ENCODE measurements around the gene SLC39A9. TPM values are rescaled to one million over a fixed set of nuclear protein-coding genes. Genes with fewer than 3 reads are reported as not detected.
A peak's percentile ranks its signal among the peaks of the same experiment; 100 is the strongest.
"Not testable (repeated sequence)": the region's sequence is repeated elsewhere in the genome, so short reads cannot be mapped to it uniquely, and the experiment has no call there.

Gene SLC39A9
- total and polyA plus RNA-seq, 10 donors = 11.8 to 55.8 (median 46.2) TPM

DNA sequence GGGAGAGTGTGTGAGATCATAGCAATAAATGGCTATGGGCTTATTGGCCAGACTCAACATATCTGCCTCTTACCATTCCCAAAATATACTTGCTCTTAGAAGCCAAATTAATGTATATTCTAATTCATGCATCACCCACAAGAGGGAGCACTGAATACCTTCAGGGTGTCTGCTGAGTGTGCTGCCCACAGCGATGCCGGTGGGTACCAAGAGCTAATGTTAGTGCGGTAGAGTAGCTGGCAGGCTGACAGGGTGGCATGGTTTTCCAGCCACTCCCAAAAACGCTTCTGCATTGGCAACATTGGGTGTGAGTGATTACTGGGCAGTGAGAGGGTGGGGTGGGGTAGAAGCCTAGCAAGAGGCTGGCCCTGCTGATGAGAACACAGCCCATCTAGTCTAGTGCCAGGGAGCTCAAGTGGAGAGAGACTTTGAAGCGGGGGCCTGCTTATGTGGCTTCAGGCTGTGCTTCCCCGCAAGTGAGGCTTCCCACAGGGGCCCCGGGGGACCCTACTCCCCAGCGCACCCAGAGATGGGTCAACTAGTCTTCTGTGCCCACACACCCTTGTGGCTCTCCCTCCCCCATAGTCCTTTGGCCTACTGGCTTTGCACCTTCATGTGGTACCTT lies 76.8 kb downstream of the SLC39A9 start:
- 51 to 72% (median 56%) methylated on average over 7 to 8 of the region's 8 CpGs for WGBS, 5 donors
- peaks cover 0 to 3% (median 0%) of the 10 kb centered on the region in 7 donors for H3K27me3 ChIP-seq (replicated peaks in 1 of 7)
- TF ChIP-seq POLR2A (IDR thresholded peaks at IDR 0.05) (no peak), CTCF (IDR thresholded peaks at IDR 0.05 in 8 of 11, conservative IDR thresholded peaks at IDR 0.05 in 3 of 11) (peak in 2 of 11 experiments; percentile 8 to 11), POLR2AphosphoS5 (IDR thresholded peaks at IDR 0.05) (no peak)

GRCh38 chr14:69476824-69477450 lies 78.4 kb downstream of the SLC39A9 start:
- H3K36me3 ChIP-seq; DNase-seq; H3K4me1 ChIP-seq; H3K9me3 ChIP-seq; H3K27ac ChIP-seq; H3K27me3 ChIP-seq (replicated peaks in 1 of 7); H3K4me3 ChIP-seq; intact Hi-C loops (cut with DNase I; ENCODE audit: low total_unique reads): not testable (repeated sequence)
- 83 to 96% (median 91%) methylated on average over 5 of the region's 5 CpGs for WGBS, 5 donors

More for the DNA sequence above, 76.8 kb downstream of the SLC39A9 start:
- intact Hi-C loops (cut with DNase I; ENCODE audit: low total_unique reads) = no loop called here
- Histone ChIP-seq H3K4me3 (no peak overlapping the region), H3K9me3 (no peaks in the 10 kb centered on the region), H3K27ac (no peak overlapping the region), H3K36me3 (peaks cover 0 to 3% (median 0%) of the 10 kb centered on the region in 6 donors), H3K4me1 (no peaks in the 10 kb centered on the region)
- no peak for DNase-seq

DNA sequence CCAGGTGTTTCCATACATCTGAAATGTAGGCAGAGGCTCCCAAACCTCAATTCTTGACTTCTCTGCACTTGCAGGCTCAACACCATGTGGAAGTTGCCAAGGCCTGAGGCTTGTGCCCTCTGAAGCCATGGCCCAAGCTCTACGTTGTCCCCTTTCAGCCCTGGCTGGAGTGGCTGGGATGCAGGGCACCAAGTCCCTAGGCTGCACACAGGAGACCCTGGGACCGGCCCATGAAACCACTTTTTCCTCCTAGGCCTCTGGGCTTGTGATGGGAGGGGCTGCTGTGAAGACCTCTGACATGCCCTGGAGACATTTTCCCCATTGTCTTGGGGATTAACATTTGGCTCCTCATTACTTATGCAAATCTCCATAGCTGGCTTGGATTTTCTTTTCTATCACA lies 79.6 kb downstream of the SLC39A9 start:
- intact Hi-C loops (cut with DNase I; ENCODE audit: low total_unique reads); H3K27ac ChIP-seq; H3K9me3 ChIP-seq; DNase-seq; H3K4me3 ChIP-seq; H3K36me3 ChIP-seq; H3K4me1 ChIP-seq: not testable (repeated sequence)
- peaks cover 0 to 17% (median 2%) of the 10 kb centered on the region in 7 donors for H3K27me3 ChIP-seq (replicated peaks in 1 of 7)
- 79 to 91% (median 89%) methylated on average over 2 of the region's 2 CpGs for WGBS, 5 donors

- Histone ChIP-seq H3K4me1 (peaks cover 5 to 14% (median 12%) of the 10 kb centered on the region in 6 donors), H3K9me3 (no peaks in the 10 kb centered on the region), H3K4me3 (no peak overlapping the region), H3K27me3 (replicated peaks in 1 of 7) (peaks cover 10 to 34% (median 19%) of the 10 kb centered on the region in 7 donors), H3K27ac (no peak overlapping the region), H3K36me3 (no peaks in the 10 kb centered on the region)
- intact Hi-C loops (cut with DNase I; ENCODE audit: low total_unique reads) = no loop called here
- no peak for TF ChIP-seq POLR2A (IDR thresholded peaks at IDR 0.05)
- no peak for TF ChIP-seq POLR2AphosphoS5 (IDR thresholded peaks at IDR 0.05)
- TF ChIP-seq CTCF (IDR thresholded peaks at IDR 0.05 in 8 of 11, conservative IDR thresholded peaks at IDR 0.05 in 3 of 11) = no peak
- WGBS, 5 donors = 76 to 89% (median 86%) methylated on average over 5 of the region's 5 CpGs
- DNase-seq = no peak
These were observed 81.2 kb downstream of the SLC39A9 start for GRCh38 chr14:69479696-69480095.

DNA sequence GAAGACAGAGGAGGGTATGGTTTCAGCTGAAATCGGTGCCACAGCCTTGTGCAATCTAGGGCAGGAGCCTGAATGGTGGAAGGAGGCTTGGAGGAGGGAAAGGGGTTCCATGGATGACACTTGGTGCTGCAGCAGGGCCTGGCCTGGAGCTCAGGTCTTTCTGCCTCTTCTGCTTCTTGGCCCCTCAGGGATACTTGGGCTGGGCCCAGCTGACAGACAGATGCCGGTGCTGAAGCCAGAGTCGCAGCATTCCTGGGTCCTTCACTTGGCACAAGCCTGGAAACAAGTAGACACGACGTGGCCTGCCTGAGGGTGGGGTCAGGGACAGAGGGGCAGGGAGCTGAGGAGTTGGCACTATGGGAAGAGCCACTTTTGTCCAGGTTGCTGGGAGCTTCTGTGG lies 81.6 kb downstream of the SLC39A9 start:
- intact Hi-C loops (cut with DNase I; ENCODE audit: low total_unique reads) = no loop called here
- Histone ChIP-seq H3K4me1 (peaks cover 9 to 18% (median 17%) of the 10 kb centered on the region in 6 donors), H3K4me3 (no peak overlapping the region), H3K36me3 (no peaks in the 10 kb centered on the region), H3K9me3 (no peaks in the 10 kb centered on the region), H3K27ac (no peak overlapping the region), H3K27me3 (replicated peaks in 1 of 7) (peaks cover 13 to 38% (median 23%) of the 10 kb centered on the region in 7 donors)
- DNase-seq = no peak
- 72 to 89% (median 86%) methylated on average over 5 of the region's 5 CpGs for WGBS, 5 donors
- no peak for TF ChIP-seq POLR2AphosphoS5 (IDR thresholded peaks at IDR 0.05)
- TF ChIP-seq CTCF (IDR thresholded peaks at IDR 0.05 in 8 of 11, conservative IDR thresholded peaks at IDR 0.05 in 3 of 11) = no peak
- no peak for TF ChIP-seq POLR2A (IDR thresholded peaks at IDR 0.05)
